Loucy (cell line): ENCODE measurements around the gene PPP2R2B.

ENCODE experiments used
- H2AFZ ChIP-seq: fragments of 200-600 bp; sonication (generic); 2 replicates; pipeline ENCODE4 v1.6.0; 2016; ENCODE audit warnings: antibody characterized with exemption, mild to moderate bottlenecking, low read length, moderate library complexity
- H3F3A ChIP-seq: fragments of 200-600 bp; 2 replicates; pipeline ENCODE4 v1.6.0; 2016; ENCODE audit warnings: antibody characterized with exemption, low read depth, mild to moderate bottlenecking
- H3K27me3 ChIP-seq: fragments of 200-600 bp; sonication (generic); 2 replicates; pipeline ENCODE4 v1.6.1; 2014; ENCODE audit warnings: low read length, mild to moderate bottlenecking; ENCODE audit not compliant: insufficient read depth, poor library complexity, severe bottlenecking
- H3K36me3 ChIP-seq: fragments of 200-600 bp; sonication (generic); 2 replicates; pipeline ENCODE4 v1.6.1; 2016; ENCODE audit warnings: low read length; ENCODE audit not compliant: insufficient read depth
- H3K4me1 ChIP-seq: fragments of 200-600 bp; sonication (generic); 2 replicates; pipeline ENCODE4 v1.5.1; 2014; ENCODE audit warnings: low read length, mild to moderate bottlenecking; ENCODE audit not compliant: insufficient read depth, poor library complexity, severe bottlenecking
- H3K4me2 ChIP-seq: fragments of 200-600 bp; sonication (generic); 2 replicates; pipeline ENCODE4 v1.6.0; 2014; ENCODE audit warnings: antibody characterized with exemption, low read length, low read depth, mild to moderate bottlenecking; ENCODE audit not compliant: poor library complexity, severe bottlenecking
- H3K4me3 ChIP-seq: fragments of 200-600 bp; sonication (generic); 2 replicates; pipeline ENCODE4 v1.5.1; 2014; ENCODE audit warnings: low read length, mild to moderate bottlenecking, mixed read lengths; ENCODE audit not compliant: poor library complexity, severe bottlenecking
- H3K79me2 ChIP-seq: fragments of 200-600 bp; sonication (generic); 2 replicates; pipeline ENCODE4 v1.6.1; 2014; ENCODE audit warnings: low read length; ENCODE audit not compliant: insufficient read depth
- H3K9ac ChIP-seq: fragments of 200-600 bp; sonication (generic); 2 replicates; pipeline ENCODE4 v1.6.0; 2014; ENCODE audit warnings: mild to moderate bottlenecking, low read depth, low read length, moderate library complexity; ENCODE audit not compliant: poor library complexity, severe bottlenecking
- H3K9me2 ChIP-seq: fragments of 200-600 bp; sonication (generic); replicated peaks from 2 replicates; pipeline ENCODE4 v1.6.1; 2016; ENCODE audit warnings: low read depth, low read length, mixed read lengths
- H3K9me3 ChIP-seq: fragments of 200-600 bp; sonication (generic); 2 replicates; pipeline ENCODE4 v1.6.1; 2014; ENCODE audit warnings: mild to moderate bottlenecking, antibody characterized with exemption, low read length, low read depth; ENCODE audit not compliant: insufficient read depth
- H4K20me1 ChIP-seq: fragments of 200-600 bp; sonication (generic); 2 replicates; pipeline ENCODE4 v1.6.0; 2014; ENCODE audit warnings: antibody characterized with exemption, low read length, mild to moderate bottlenecking; ENCODE audit not compliant: insufficient read depth, poor library complexity, severe bottlenecking
- EZH2phosphoT487 ChIP-seq: fragments of 200-600 bp; IDR thresholded peaks from 2 replicates; pipeline ENCODE4 v1.6.1; 2018; ENCODE audit warnings: antibody characterized with exemption, mild to moderate bottlenecking, moderate library complexity, borderline replicate concordance
- TF ChIP-seq, protein P1 (sequence below): fragments of 200-600 bp; sonication (generic); conservative IDR thresholded peaks from 2 replicates; pipeline ENCODE4 v1.5.1; 2014; ENCODE audit warnings: mild to moderate bottlenecking, antibody characterized with exemption, low read length

PPP2R2B gene

DNA sequence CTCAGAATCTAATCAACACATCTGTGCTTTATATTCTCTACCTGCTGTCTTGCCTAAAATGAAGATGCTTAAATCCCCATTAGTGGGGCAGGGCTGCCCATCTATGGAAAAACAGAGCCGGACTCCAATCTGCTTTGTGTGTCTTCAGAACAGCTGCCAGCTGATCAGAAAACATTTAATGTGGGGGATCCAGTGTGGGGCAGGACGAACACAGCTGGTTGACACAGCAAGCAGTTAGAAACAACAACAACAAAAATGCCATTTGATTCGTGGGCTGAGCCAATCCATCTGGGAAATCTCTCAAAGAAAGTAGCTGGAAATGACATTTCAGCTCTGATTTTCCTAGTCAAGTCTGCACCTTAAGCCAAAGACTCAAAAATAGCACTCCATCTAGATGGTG is 99.8 kb downstream of the PPP2R2B start:
- H3K4me2 ChIP-seq, result no peak overlapping the region
- H4K20me1 ChIP-seq, result no peaks in the 10 kb centered on the region
- no peaks in the 10 kb centered on the region for H3K9me2 ChIP-seq
- H3F3A ChIP-seq, result no peaks in the 10 kb centered on the region
- H3K36me3 ChIP-seq, result no peaks in the 10 kb centered on the region
- no peak overlapping the region for H3K9ac ChIP-seq
- no peaks in the 10 kb centered on the region for H3K4me1 ChIP-seq
- no peak overlapping the region for H3K4me3 ChIP-seq
- H3K79me2 ChIP-seq, result no peaks in the 10 kb centered on the region
- TF ChIP-seq EZH2phosphoT487, result no peak
- TF ChIP-seq, protein P1, sequence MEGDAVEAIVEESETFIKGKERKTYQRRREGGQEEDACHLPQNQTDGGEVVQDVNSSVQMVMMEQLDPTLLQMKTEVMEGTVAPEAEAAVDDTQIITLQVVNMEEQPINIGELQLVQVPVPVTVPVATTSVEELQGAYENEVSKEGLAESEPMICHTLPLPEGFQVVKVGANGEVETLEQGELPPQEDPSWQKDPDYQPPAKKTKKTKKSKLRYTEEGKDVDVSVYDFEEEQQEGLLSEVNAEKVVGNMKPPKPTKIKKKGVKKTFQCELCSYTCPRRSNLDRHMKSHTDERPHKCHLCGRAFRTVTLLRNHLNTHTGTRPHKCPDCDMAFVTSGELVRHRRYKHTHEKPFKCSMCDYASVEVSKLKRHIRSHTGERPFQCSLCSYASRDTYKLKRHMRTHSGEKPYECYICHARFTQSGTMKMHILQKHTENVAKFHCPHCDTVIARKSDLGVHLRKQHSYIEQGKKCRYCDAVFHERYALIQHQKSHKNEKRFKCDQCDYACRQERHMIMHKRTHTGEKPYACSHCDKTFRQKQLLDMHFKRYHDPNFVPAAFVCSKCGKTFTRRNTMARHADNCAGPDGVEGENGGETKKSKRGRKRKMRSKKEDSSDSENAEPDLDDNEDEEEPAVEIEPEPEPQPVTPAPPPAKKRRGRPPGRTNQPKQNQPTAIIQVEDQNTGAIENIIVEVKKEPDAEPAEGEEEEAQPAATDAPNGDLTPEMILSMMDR, result no peak
- H3K9me3 ChIP-seq, result no peaks in the 10 kb centered on the region
- H3K27me3 ChIP-seq, result no peaks in the 10 kb centered on the region
- no peak overlapping the region for H2AFZ ChIP-seq

DNA sequence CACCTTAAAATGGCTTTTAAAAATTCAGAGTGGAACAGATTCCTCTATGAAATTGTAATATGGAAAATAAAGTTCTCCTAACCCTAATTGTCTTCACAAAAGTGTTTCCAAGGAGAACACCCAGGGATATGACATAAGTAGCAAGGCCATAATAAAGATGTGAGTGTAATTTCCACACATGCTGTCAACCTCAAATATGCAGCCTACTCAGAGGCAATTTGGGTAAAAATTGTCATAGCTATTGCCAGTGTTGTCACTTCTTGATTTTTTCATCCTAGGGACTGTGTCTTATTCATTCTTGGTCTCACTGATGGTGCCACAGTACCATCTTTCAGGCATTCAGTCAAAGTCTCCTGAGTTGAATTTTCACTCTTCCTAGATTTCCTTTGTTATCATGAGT is 100.3 kb downstream of the PPP2R2B start:
- H3K79me2 ChIP-seq, result no peaks in the 10 kb centered on the region
- H3K9ac ChIP-seq, result no peak overlapping the region
- H4K20me1 ChIP-seq, result no peaks in the 10 kb centered on the region
- no peak overlapping the region for H3K4me3 ChIP-seq
- H3K27me3 ChIP-seq, result no peaks in the 10 kb centered on the region
- H3F3A ChIP-seq, result no peaks in the 10 kb centered on the region
- H3K4me2 ChIP-seq, result no peak overlapping the region
- TF ChIP-seq, protein P1, result no peak
- no peak for TF ChIP-seq EZH2phosphoT487
- H3K4me1 ChIP-seq, result no peaks in the 10 kb centered on the region
- H3K9me2 ChIP-seq, result no peaks in the 10 kb centered on the region
- no peaks in the 10 kb centered on the region for H3K36me3 ChIP-seq
- no peak overlapping the region for H2AFZ ChIP-seq
- H3K9me3 ChIP-seq, result no peaks in the 10 kb centered on the region

DNA sequence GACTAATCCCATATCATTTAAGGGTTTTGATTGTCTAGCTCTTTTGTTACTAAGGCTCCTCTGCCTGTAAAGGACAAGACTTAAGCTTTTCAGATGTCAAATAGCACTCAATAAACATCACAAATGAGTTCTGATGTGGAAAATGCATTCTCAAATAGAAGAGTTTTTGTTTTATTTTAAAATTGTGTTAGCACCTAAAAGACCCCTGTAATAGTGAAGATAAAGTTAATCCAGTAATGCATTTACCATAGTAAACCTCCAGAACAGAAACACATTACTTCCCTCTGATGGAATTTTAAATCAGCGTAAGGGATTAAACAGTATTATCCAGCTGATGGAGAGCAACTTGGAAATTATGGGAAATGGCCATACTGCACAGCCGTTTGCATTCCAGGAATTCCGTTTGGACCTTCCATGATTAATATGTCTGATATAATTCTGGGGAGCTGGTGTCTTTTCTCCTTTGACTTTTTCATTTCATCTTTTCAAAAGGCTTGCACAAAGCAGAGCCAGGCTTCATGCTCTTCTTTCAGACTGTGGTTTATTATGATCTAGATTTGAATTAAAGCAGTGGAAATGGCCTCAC is 105.6 kb downstream of the PPP2R2B start:
- Histone ChIP-seq H4K20me1 (no peaks in the 10 kb centered on the region), H3K27me3 (no peaks in the 10 kb centered on the region), H3F3A (no peaks in the 10 kb centered on the region), H3K9ac (no peak overlapping the region), H3K36me3 (no peaks in the 10 kb centered on the region), H3K9me3 (no peaks in the 10 kb centered on the region), H2AFZ (no peak overlapping the region), H3K4me3 (no peak overlapping the region), H3K4me2 (no peak overlapping the region), H3K4me1 (no peaks in the 10 kb centered on the region), H3K79me2 (no peaks in the 10 kb centered on the region), H3K9me2 (no peaks in the 10 kb centered on the region)
- no peak for TF ChIP-seq EZH2phosphoT487

DNA sequence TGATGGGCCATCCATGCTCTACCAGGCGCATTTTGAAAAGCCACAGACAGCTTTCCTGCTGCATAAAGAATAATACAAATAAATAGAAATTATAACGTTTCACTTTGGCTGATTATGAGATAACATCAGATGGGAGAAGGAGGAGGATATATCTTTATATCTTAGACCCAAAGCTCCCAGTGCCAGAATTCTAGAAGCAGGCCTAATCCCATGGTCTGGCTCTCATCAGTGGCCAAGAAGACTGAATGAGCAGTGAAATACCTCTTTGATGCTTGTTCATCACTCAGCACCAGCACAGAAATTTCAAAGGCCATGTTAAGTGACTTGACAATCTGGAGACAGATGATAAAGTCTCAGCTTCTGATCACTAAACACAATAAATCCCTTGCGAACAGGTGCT is 107.6 kb downstream of the PPP2R2B start:
- H3K36me3 ChIP-seq, result no peaks in the 10 kb centered on the region
- TF ChIP-seq EZH2phosphoT487, result no peak
- TF ChIP-seq, protein P1, result no peak
- no peaks in the 10 kb centered on the region for H3K79me2 ChIP-seq
- H3F3A ChIP-seq, result no peaks in the 10 kb centered on the region
- H3K27me3 ChIP-seq, result no peaks in the 10 kb centered on the region
- H3K4me3 ChIP-seq, result no peak overlapping the region
- H3K4me1 ChIP-seq, result no peaks in the 10 kb centered on the region
- no peak overlapping the region for H3K9ac ChIP-seq
- no peak overlapping the region for H2AFZ ChIP-seq
- H4K20me1 ChIP-seq, result no peaks in the 10 kb centered on the region
- no peak overlapping the region for H3K4me2 ChIP-seq
- no peaks in the 10 kb centered on the region for H3K9me2 ChIP-seq
- no peaks in the 10 kb centered on the region for H3K9me3 ChIP-seq
